Measurements from ENCODE around the gene PCDHA4. TPM values are rescaled to one million over a fixed set of nuclear protein-coding genes. Genes with fewer than 3 reads are reported as not detected.

The PCDHA4 gene
- total RNA-seq, 1 donor from 2014 or later, result 8.0 TPM

DNA sequence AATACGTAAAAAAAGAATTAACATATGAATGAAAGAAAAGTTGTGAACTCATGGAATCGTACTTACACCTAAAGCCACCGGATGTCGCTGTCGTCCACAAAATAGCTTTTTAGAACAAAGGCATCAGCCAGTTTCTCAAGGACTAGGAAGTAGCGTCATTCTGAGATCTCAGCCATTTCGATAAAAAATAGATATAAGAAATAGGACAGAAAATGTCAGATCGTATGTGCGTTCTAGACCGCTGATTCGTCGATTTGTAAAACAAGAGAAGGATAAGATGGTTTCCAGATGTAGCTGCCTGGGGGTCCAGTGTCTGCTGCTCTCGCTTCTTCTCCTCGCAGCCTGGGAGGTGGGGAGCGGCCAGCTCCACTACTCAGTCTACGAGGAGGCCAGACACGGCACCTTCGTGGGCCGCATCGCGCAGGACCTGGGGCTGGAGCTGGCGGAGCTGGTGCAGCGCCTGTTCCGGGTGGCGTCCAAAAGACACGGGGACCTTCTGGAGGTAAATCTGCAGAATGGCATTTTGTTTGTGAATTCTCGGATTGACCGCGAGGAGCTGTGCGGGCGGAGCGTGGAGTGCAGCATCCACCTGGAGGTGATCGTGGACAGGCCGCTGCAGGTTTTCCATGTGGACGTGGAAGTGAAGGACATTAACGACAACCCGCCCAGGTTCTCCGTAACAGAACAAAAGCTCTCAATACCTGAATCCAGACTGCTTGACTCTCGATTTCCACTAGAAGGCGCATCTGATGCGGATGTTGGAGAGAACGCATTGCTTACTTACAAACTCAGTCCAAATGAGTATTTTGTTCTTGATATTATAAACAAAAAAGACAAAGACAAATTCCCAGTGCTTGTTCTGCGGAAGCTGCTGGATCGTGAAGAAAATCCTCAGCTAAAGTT, 49.2 kb downstream of the PCDHA4 start, which contains the start of gene PCDHA10:
Gene PCDHA10 (plus strand): TSS at position 126 of the 903 bp plus-strand sequence. CDS start 152 bp downstream, at position 278.
- no peak for DNase-seq (ENCODE audit: low spot score)

DNA sequence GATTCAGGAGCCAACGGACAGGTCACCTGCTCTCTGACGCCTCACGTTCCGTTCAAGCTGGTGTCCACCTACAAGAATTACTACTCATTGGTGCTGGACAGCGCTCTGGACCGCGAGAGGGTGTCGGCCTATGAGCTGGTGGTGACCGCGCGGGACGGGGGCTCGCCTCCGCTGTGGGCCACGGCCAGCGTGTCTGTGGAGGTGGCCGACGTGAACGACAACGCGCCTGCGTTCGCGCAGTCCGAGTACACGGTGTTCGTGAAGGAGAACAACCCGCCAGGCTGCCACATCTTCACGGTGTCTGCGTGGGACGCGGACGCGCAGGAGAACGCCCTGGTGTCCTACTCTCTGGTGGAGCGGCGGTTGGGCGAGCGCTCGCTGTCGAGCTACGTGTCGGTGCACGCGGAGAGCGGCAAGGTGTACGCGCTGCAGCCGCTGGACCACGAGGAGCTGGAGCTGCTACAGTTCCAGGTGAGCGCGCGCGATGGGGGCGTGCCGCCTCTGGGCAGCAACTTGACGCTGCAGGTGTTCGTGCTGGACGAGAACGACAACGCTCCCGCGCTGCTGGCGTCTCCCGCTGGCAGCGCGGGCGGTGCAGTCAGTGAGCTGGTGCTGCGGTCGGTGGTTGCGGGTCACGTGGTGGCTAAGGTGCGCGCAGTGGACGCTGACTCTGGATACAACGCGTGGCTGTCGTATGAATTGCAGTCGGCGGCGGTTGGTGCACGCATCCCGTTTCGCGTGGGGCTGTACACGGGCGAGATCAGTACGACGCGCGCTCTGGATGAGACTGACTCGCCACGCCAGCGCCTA, 50.5 kb downstream of the PCDHA4 start:
- DNase-seq (ENCODE audit: low spot score), result no peak

DNA sequence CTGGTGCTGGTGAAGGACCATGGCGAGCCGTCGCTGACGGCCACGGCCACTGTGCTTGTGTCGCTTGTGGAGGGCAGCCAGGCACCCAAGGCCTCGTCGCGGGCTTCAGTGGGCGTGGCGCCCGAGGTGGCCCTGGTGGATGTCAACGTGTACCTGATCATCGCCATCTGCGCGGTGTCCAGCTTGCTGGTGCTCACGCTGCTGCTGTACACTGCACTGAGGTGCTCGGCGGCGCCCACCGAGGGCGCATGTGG, 51.0 kb downstream of the PCDHA4 start:
- DNase-seq (ENCODE audit: low spot score), result no peak

DNA sequence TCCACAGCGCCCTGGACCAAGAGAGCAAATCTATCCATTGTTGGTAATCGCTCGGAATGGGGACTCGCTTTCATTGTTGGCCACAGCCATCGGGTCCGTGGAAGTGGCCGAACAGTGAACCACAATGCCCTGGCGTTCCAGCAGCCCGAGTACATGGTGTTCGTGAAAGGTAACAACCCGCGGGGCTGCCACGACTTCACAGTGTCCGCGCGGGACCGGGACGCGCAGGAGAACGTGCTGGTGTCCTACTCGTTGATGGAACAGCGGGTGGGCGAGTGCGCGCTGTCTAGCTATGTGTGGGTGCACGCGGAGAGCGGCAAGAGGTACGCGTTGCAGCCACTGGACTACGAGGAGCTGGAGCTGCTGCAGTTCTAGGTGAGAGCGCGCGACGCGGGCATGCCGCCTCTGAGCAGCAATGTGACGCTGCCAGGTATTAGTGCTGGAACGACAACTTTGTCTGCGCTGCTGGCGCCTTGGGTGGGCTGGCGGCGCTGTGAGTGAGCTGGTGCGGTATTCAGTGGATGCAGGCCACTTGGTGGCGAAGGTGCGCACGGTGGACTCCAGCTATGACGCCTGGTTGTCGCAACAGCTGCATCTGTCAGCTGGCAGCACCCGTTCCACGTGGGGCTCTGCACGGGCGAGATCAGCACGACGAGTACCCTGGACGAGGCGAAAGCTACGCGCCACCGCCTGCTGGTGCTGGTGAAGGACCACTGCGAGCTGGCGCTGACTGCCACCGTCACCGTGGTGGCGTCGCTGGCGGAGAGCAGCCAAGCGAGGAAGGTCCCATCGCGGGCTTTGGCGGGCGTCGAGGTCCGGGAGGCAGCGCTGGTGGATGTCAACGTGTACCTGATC, 55.8 kb downstream of the PCDHA4 start:
- no peak for DNase-seq (ENCODE audit: low spot score)

Other genes with a start within 250 kb of the PCDHA4 start
- gene SRA1, start 249.6 kb upstream of the PCDHA4 start, total RNA-seq, result 27.2 TPM
- gene APBB3, start 242.5 kb upstream of the PCDHA4 start, total RNA-seq, result 46.4 TPM
- gene SLC35A4, start 242.2 kb upstream of the PCDHA4 start, total RNA-seq, result 73.8 TPM
- 104 TPM for gene CD14, start 173.9 kb upstream of the PCDHA4 start, total RNA-seq
- gene TMCO6, start 167.6 kb upstream of the PCDHA4 start, total RNA-seq, result 20.6 TPM
- 73.0 TPM for gene NDUFA2, start 159.4 kb upstream of the PCDHA4 start, total RNA-seq
- gene IK, start 159.2 kb upstream of the PCDHA4 start, total RNA-seq, result 72.1 TPM
- gene WDR55, start 142.2 kb upstream of the PCDHA4 start, total RNA-seq, result 22.1 TPM
- 2.5 TPM for gene DND1, start 133.5 kb upstream of the PCDHA4 start, total RNA-seq
- gene HARS1, start 115.7 kb upstream of the PCDHA4 start, total RNA-seq, result 45.5 TPM
- 30.5 TPM for gene HARS2, start 115.6 kb upstream of the PCDHA4 start, total RNA-seq
- gene ZMAT2, start 106.6 kb upstream of the PCDHA4 start, total RNA-seq, result 50.9 TPM
- 0.06 TPM for gene PCDHA1, start 20.9 kb upstream of the PCDHA4 start, total RNA-seq
- gene PCDHA2, start 12.2 kb upstream of the PCDHA4 start, total RNA-seq, result 0.20 TPM
- gene PCDHA3, start 6.0 kb upstream of the PCDHA4 start, total RNA-seq, result 1.9 TPM
- 1.2 TPM for gene PCDHA5, start 14.5 kb downstream of the PCDHA4 start, total RNA-seq
- 2.0 TPM for gene PCDHA6, start 20.9 kb downstream of the PCDHA4 start, total RNA-seq
- 0.89 TPM for gene PCDHA7, start 27.2 kb downstream of the PCDHA4 start, total RNA-seq
- 0.49 TPM for gene PCDHA8, start 34.1 kb downstream of the PCDHA4 start, total RNA-seq
- 0.29 TPM for gene PCDHA9, start 41.3 kb downstream of the PCDHA4 start, total RNA-seq
- 2.9 TPM for gene PCDHA10, start 48.8 kb downstream of the PCDHA4 start, total RNA-seq
- 2.9 TPM for gene PCDHA11, start 61.9 kb downstream of the PCDHA4 start, total RNA-seq
- 10.0 TPM for gene PCDHA12, start 68.2 kb downstream of the PCDHA4 start, total RNA-seq
- gene PCDHA13, start 75.1 kb downstream of the PCDHA4 start, total RNA-seq, result 6.7 TPM
- gene PCDHAC1, start 119.2 kb downstream of the PCDHA4 start, total RNA-seq, result 12.2 TPM
- gene PCDHAC2, start 159.4 kb downstream of the PCDHA4 start, total RNA-seq, result 33.4 TPM
- 0.09 TPM for gene PCDHB1, start 244.3 kb downstream of the PCDHA4 start, total RNA-seq